Gastrocnemius medialis (tissue), 4 donors: ENCODE results near the gene KDM5B.

ENCODE experiments used
- POLR2A ChIP-seq, 2 donors: fragments of 450-650 bp; IDR thresholded peaks; one replicate each; pipeline ENCODE4 v1.6.1; 2017; ENCODE audit warnings: antibody characterized with exemption in 2 of 2, mild to moderate bottlenecking in 2 of 2, moderate library complexity in 2 of 2
- TF ChIP-seq, protein P1 (sequence below), 5 experiments: fragments of 450-650 bp in 3 of 5; fragments of 200-600 bp in 2 of 5; sonication (generic) in 2 of 5; IDR thresholded peaks in 4 of 5; conservative IDR thresholded peaks in 1 of 5; 1 replicate in 4 of 5; 2 replicates in 1 of 5; pipeline ENCODE4 v1.5.1; 2016 to 2019; ENCODE audit warnings: antibody characterized with exemption in 5 of 5, mild to moderate bottlenecking in 3 of 5, moderate library complexity in 3 of 5

DNA sequence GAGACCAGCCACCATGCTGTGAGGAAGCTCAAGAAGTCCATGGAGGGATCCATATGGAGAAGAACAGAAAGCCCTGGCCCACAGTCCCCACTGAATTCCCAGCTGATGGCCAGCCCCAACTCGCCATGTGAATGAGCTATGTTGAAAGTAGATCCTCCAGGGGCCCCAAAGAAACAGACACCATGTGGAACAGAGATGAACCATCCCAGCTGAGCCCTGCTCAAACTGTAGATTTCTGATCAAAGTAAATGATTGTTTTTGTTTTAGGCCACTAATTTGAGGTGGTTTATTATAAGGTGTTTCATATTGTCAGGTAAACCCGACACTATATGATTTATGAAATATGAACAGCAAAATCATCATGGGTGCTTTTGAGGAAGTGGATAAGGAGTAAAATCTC lies 130.8 kb downstream of the KDM5B start:
- TF ChIP-seq, protein P1, sequence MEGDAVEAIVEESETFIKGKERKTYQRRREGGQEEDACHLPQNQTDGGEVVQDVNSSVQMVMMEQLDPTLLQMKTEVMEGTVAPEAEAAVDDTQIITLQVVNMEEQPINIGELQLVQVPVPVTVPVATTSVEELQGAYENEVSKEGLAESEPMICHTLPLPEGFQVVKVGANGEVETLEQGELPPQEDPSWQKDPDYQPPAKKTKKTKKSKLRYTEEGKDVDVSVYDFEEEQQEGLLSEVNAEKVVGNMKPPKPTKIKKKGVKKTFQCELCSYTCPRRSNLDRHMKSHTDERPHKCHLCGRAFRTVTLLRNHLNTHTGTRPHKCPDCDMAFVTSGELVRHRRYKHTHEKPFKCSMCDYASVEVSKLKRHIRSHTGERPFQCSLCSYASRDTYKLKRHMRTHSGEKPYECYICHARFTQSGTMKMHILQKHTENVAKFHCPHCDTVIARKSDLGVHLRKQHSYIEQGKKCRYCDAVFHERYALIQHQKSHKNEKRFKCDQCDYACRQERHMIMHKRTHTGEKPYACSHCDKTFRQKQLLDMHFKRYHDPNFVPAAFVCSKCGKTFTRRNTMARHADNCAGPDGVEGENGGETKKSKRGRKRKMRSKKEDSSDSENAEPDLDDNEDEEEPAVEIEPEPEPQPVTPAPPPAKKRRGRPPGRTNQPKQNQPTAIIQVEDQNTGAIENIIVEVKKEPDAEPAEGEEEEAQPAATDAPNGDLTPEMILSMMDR (IDR thresholded peaks at IDR 0.05 in 4 of 5, conservative IDR thresholded peaks at IDR 0.05 in 1 of 5), result no peak
- TF ChIP-seq POLR2A (IDR thresholded peaks at IDR 0.05), result no peak
